NCI-H1417 treated with DMSO at 0.1 percent for 48 hours (cell line): ENCODE measurements around the gene TRAPPC12.
"Not testable (repeated sequence)": the region's sequence is repeated elsewhere in the genome, so short reads cannot be mapped to it uniquely, and the experiment has no call there.

ENCODE experiments used
- DNase-seq: peaks from one replicate; lab custom pipeline; 2025; lab: John Stamatoyannopoulos, UW

The TRAPPC12 gene

DNA sequence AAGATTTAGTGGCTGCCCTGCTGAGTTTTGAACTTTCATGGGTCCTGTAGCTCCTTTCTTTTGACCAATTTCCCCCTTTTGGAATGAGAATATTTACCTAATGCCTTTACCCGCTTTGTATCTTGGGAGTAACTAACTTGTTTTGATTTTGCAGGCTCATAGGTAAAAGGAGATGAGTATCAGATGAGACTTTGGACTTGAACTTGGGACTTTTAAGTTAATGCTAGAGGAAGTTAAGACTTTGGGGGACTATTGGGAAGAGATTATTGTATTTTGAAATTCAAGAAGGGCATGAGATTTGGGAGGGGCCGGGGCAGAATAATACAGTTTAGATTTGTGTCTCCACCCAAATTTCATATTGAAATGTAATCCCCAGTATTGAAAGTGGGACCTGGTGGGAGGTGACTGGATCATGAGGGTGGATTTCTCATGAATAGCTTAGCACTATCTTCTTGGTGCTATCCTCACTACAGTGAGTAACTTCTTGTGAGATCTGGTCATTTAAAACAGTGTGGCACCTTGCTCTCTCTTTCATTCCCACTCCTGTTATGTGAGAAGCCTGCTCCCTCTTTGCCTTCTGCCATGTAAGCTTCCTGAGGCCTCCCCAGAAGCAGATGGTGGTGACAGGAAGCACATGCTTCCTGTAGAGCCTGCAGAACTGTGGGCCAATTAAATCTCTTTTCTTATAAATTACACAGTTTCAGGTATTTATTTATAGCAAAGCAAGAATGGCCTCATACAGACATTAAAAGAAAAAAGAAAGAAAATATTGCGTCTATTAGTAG lies 133.7 kb downstream of the TRAPPC12 start:
- DNase-seq, result no peak

GRCh38 chr2:3515438-3515837 lies 135.9 kb downstream of the TRAPPC12 start:
- DNase-seq, result not testable (repeated sequence)

DNA sequence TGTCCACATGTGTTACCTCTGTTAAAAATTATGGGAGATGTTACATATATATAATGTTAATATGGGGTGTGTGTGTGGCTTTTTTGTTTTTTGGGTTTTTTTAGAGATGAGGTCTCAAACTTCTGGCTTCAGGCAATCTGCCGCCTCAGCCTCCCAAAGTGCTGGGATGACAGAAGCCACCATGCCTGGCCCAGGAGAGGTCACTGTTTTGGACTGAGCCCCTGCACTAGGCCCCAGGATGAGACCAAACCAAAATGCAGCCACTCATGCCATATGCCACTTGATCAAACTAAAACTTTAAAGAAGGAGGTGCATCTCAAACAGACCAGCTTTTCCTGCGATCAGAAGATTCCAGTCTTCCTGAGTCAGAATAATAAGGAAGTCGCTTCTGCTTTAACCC lies 137.3 kb downstream of the TRAPPC12 start:
- DNase-seq, result no peak

DNA sequence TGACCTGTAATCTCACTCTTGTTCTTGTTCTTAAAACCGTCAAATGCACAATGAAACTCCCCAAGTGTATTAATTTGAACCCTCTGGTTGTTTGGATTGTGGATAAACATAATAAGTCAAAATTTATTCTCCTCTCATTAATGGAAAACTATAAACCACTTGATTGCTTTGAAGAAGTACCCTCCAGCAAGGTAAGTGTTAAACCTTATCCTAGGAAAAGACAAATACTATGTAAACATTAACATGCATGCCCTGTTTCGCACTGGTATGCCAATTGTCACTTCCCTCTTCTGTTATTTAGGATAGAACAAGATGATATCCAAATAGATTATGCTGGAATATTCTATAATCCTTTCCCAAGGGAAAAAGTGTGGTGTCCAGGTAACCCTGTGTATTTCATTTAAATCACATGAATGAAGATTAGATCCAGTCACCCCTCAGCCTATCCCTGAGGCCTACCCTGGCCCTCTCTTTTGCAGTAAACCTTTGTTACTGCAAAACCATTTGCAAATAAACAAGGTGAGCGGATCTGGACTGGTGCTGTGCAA lies 138.5 kb downstream of the TRAPPC12 start:
- no peak for DNase-seq

GRCh38 chr2:3518496-3519254 lies 139.2 kb downstream of the TRAPPC12 start:
- DNase-seq, result peak; percentile 96

GRCh38 chr2:3519255-3520205 lies 140.0 kb downstream of the TRAPPC12 start, which contains the start of gene ADI1:
TSS of gene ADI1 (minus strand) at chr2:3519531. CDS start at chr2:3519487, 44 bp downstream.
- peak; percentile 30 for DNase-seq

DNA sequence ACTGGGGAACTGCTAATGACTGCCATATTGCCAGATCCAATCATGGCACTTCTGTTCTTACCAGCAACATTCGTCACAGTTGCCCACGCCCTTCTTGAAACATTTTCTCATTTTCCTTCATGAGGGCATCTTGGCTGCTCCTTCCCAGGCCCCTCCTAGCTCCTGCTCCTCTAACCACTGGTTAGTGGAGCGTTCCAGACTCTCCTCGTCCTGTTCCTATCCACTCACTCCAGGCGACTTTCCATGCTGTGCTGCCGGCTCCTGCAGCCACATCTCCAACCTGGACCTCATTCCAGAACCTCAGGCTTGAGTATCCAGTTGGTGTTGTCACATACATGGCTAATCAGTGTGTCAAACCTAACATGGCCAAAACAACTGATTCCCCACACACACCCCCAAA lies 141.1 kb downstream of the TRAPPC12 start:
- no peak for DNase-seq

DNA sequence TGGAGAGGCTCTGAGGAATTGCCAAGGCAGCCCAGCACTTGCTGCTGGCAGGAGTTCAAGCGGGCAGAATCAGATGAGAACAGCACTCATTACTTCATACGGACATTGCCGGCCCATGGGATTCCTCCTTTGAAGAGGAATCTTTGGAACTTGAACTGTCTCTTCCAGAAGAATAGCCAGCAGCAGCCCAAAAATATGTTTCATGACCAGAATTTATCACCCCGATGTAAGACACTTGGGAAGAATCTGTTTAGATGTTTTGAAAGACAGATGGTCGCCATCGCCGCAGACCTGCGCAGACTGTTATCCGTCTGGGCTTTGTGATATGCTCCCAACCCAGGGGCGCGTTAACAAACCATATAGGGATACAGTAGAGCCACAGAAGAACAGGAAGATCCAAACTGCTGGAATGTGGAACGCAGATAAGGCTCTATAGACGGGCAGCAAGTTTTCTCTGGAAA lies 143.5 kb downstream of the TRAPPC12 start:
- no peak for DNase-seq

GRCh38 chr2:3523551-3524041 lies 144.1 kb downstream of the TRAPPC12 start:
- DNase-seq, result no peak

- no peak for DNase-seq
Observed at GRCh38 chr2:3526871-3527270, 147.4 kb downstream of the TRAPPC12 start.

DNA sequence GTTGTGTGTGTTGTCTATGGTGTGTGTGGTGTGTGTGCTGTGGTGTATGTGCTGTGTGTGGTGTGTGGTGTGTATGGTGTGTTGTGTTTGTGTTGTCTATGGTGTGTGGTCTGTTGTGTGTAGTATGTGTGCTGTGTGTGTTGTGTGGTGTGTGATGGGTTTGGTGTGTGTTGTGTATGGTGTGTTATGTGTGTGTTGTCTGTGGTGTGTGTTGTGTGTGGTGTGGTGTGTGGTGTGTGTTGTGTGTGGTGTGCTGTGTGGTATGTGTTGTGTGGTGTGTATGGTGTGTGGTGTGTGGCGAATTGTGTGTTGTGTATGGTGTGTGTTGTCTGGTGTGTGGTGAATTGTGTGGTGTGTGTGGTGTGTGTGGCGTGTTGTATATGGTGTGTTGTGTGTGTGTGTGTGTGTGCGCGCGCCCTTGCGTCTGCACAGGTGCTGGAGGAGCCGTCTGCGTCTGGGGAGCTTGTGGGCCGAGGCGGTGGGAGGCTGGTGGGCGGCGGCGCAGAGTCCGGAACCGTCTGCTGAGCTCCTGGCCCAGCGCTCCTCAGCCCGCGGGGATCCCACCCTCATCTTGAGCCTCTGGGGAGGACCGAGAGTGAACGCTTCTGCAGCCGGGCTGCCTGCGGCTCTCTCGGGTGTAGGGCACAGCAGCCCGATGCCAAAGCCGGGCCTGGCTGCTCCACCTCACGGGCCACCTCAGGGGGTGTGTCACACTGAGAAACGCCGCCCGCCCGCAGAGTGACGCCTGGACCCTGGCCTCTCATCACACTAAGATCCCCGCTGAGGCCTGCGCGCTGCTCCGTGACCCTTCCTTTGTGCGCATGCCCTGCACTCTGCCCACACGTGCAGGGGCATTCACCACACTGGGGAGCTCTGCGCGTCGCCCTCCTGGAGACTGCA lies 148.6 kb downstream of the TRAPPC12 start:
- no peak for DNase-seq
